OCI-LY1 (cell line): ENCODE results near the gene MVB12B.

ENCODE experiments used
- H2AFZ ChIP-seq: fragments of 200-600 bp; sonication (generic), shearing (Covaris generic); 2 replicates; pipeline ENCODE4 v1.6.0; 2014; ENCODE audit warnings: antibody characterized with exemption, mild to moderate bottlenecking, low read length
- H3F3A ChIP-seq: fragments of 200-600 bp; sonication (generic), shearing (Covaris generic); 2 replicates; pipeline ENCODE4 v1.6.0; 2014; ENCODE audit warnings: mild to moderate bottlenecking, antibody characterized with exemption, low read length, moderate library complexity; ENCODE audit not compliant: insufficient read depth
- H3K27ac ChIP-seq: fragments of 200-600 bp; sonication (generic); 2 replicates; pipeline ENCODE4 v1.5.1; 2014; ENCODE audit warnings: low read length, mixed run types, mild to moderate bottlenecking, low read depth; ENCODE audit not compliant: poor library complexity, severe bottlenecking
- H3K27me3 ChIP-seq: fragments of 200-600 bp; sonication (generic); 2 replicates; pipeline ENCODE4 v1.6.0; 2014; ENCODE audit warnings: antibody characterized with exemption, mild to moderate bottlenecking, low read length, moderate library complexity; ENCODE audit not compliant: insufficient read depth
- H3K36me3 ChIP-seq: fragments of 200-600 bp; sonication (generic); 2 replicates; pipeline ENCODE4 v1.6.1; 2014; ENCODE audit warnings: mild to moderate bottlenecking, antibody characterized with exemption, low read length, moderate library complexity, mixed read lengths; ENCODE audit not compliant: insufficient read depth
- H3K4me1 ChIP-seq: fragments of 200-600 bp; sonication (generic); 2 replicates; pipeline ENCODE4 v1.5.1; 2014; ENCODE audit warnings: mild to moderate bottlenecking, low read length, moderate library complexity; ENCODE audit not compliant: insufficient read depth, severe bottlenecking
- H3K4me2 ChIP-seq: fragments of 200-600 bp; sonication (generic), shearing (Covaris generic); 2 replicates; pipeline ENCODE4 v1.6.1; 2014; ENCODE audit warnings: low read length
- H3K4me3 ChIP-seq: fragments of 200-600 bp; sonication (generic); 2 replicates; pipeline ENCODE4 v1.5.1; 2014; ENCODE audit warnings: low read length, low read depth, mild to moderate bottlenecking, mixed read lengths; ENCODE audit not compliant: poor library complexity, severe bottlenecking
- H3K79me2 ChIP-seq: fragments of 200-600 bp; shearing (Covaris generic); 2 replicates; pipeline ENCODE4 v1.6.1; 2016; ENCODE audit warnings: mixed run types, low read length, mixed read lengths; ENCODE audit not compliant: insufficient read depth
- H3K9ac ChIP-seq: fragments of 200-600 bp; sonication (generic), shearing (Covaris generic); 2 replicates; pipeline ENCODE4 v1.6.1; 2014; ENCODE audit warnings: mild to moderate bottlenecking, low read length, mixed read lengths
- H3K9me2 ChIP-seq: fragments of 200-600 bp; sonication (generic), shearing (Covaris generic); 2 replicates; pipeline ENCODE4 v1.6.1; 2014; ENCODE audit warnings: low read depth, mild to moderate bottlenecking, low read length, mixed read lengths
- H3K9me3 ChIP-seq: fragments of 200-600 bp; shearing (Covaris generic); 2 replicates; pipeline ENCODE4 v1.6.1; 2014; ENCODE audit warnings: low read length, mixed read lengths
- H4K20me1 ChIP-seq: fragments of 200-600 bp; sonication (generic), shearing (Covaris generic); 2 replicates; pipeline ENCODE4 v1.6.0; 2016; ENCODE audit warnings: mild to moderate bottlenecking, low read length; ENCODE audit not compliant: insufficient read depth
- EZH2 ChIP-seq: fragments of 200-600 bp; sonication (generic), shearing (Covaris generic); IDR thresholded peaks from 2 replicates; pipeline ENCODE4 v1.8.0; 2017; ENCODE audit warnings: borderline replicate concordance, mixed run types, mild to moderate bottlenecking, antibody characterized with exemption, low read length, moderate library complexity, mixed read lengths
- TF ChIP-seq, protein P1 (sequence below): fragments of 200-600 bp; sonication (generic), shearing (Covaris generic); IDR thresholded peaks from 2 replicates; pipeline ENCODE4 v1.5.1; 2017; ENCODE audit warnings: mild to moderate bottlenecking, antibody characterized with exemption, low read length, moderate library complexity, mixed read lengths

MVB12B gene

DNA sequence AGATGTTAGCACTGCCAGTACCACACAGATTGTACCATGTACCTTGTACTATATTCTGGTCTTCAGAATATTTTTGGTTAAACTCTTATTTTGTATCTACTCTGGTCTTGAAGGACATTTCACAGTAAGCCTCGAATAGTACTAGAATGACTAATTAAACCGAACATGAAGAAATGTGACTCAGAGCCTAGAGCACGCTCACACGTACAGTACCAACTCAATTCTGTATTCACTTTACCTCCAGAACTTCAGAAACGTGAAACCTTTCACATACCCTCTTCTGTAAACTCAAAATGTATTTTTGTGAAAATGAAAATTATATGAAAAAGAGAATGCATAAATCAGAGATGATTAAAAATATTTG lies 112.8 kb downstream of the MVB12B start:
- H3K9ac ChIP-seq: no peak overlapping the region
- TF ChIP-seq EZH2: no peak
- TF ChIP-seq, protein P1, sequence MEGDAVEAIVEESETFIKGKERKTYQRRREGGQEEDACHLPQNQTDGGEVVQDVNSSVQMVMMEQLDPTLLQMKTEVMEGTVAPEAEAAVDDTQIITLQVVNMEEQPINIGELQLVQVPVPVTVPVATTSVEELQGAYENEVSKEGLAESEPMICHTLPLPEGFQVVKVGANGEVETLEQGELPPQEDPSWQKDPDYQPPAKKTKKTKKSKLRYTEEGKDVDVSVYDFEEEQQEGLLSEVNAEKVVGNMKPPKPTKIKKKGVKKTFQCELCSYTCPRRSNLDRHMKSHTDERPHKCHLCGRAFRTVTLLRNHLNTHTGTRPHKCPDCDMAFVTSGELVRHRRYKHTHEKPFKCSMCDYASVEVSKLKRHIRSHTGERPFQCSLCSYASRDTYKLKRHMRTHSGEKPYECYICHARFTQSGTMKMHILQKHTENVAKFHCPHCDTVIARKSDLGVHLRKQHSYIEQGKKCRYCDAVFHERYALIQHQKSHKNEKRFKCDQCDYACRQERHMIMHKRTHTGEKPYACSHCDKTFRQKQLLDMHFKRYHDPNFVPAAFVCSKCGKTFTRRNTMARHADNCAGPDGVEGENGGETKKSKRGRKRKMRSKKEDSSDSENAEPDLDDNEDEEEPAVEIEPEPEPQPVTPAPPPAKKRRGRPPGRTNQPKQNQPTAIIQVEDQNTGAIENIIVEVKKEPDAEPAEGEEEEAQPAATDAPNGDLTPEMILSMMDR: no peak
- no peaks in the 10 kb centered on the region for H3K36me3 ChIP-seq
- no peak overlapping the region for H3K4me2 ChIP-seq
- H4K20me1 ChIP-seq: no peaks in the 10 kb centered on the region
- no peaks in the 10 kb centered on the region for H3K79me2 ChIP-seq
- H3F3A ChIP-seq: no peaks in the 10 kb centered on the region
- no peaks in the 10 kb centered on the region for H3K9me2 ChIP-seq
- no peak overlapping the region for H3K27ac ChIP-seq
- H3K9me3 ChIP-seq: no peaks in the 10 kb centered on the region
- no peaks in the 10 kb centered on the region for H3K4me1 ChIP-seq
- H3K27me3 ChIP-seq: no peaks in the 10 kb centered on the region
- no peak overlapping the region for H3K4me3 ChIP-seq
- no peak overlapping the region for H2AFZ ChIP-seq

DNA sequence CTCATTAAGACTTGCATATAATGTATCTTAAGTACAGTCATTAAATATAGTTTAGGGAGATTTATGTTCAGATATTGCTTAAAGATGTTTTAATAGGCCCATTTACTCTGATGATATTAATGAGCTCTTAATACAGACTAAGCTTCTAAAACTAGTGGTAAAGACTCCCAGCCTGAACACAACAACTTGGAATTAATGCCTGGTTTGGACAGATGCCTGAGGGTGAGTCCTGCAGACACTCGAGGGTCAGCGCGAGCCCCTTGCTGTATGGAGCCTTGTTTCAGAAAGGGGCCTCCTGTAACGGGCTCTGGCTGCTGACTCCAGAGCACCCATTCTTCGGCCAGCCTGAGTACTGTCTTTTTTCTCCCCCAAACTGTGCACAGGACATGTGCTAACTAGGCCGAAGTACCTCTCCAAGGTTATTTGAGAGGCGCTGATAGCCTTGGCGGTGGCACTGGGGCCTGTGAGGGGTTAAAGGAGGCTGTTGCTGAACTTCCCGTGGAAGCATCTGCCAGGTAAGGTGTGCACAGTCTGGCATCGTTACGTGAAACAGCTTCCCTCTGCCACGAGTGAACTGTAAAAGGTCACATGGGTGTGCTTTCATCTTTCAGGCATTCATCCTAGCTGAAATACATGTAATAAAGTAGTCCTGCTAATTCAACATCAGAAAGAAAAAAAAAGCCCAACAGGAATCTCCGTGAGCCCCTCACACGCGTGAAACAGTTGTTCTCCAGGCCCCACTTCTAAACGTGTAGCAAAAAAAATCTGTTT lies 113.4 kb downstream of the MVB12B start:
- Histone ChIP-seq H3K9me3 (no peaks in the 10 kb centered on the region), H4K20me1 (no peaks in the 10 kb centered on the region), H3K4me1 (no peaks in the 10 kb centered on the region), H3K27ac (no peak overlapping the region), H3K79me2 (no peaks in the 10 kb centered on the region), H3K9ac (no peak overlapping the region), H3K9me2 (no peaks in the 10 kb centered on the region), H3K4me3 (no peak overlapping the region), H2AFZ (no peak overlapping the region), H3K36me3 (no peaks in the 10 kb centered on the region), H3K27me3 (no peaks in the 10 kb centered on the region), H3K4me2 (no peak overlapping the region), H3F3A (no peaks in the 10 kb centered on the region)
- TF ChIP-seq EZH2: no peak
- TF ChIP-seq, protein P1: no peak

DNA sequence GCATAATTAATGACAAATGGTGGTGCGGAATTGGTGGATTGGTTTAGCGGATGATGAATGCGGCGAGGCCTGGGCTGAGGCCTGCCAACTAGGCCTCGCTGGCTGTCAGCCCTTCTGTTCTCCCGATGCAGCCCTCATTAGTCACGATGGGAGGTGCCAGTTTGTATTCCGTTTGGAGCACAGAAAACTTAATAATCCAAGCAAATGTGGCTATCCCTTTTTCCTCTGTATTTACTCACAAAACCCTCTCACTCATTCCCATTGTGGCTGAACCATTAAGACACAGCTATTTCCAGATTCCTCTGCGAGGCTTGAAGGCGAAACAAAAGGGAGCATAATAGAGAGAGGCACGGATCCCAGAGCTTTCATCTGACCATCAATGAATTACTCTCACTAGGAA lies 114.3 kb downstream of the MVB12B start:
- Histone ChIP-seq H3K36me3 (no peaks in the 10 kb centered on the region), H3K4me3 (no peak overlapping the region), H3K79me2 (no peaks in the 10 kb centered on the region), H3K9ac (no peak overlapping the region), H3K4me2 (no peak overlapping the region), H3K27ac (no peak overlapping the region), H3K9me2 (no peaks in the 10 kb centered on the region), H4K20me1 (no peaks in the 10 kb centered on the region), H3K9me3 (no peaks in the 10 kb centered on the region), H3K4me1 (no peaks in the 10 kb centered on the region), H2AFZ (no peak overlapping the region), H3K27me3 (no peaks in the 10 kb centered on the region), H3F3A (no peaks in the 10 kb centered on the region)
- TF ChIP-seq, protein P1: no peak
- no peak for TF ChIP-seq EZH2
